Right cardiac atrium (tissue), 5 donors: Measurements from ENCODE around the gene SLC6A2. TPM values are rescaled to one million over a fixed set of nuclear protein-coding genes. Genes with fewer than 3 reads are reported as not detected.

Source experiments
- ATAC-seq, 2 donors: fragments of 200-7000 bp; cut with Tn5 transposase; one replicate each; pipeline versions ENCODE4 v1.8.0 to v1.9.1; 2020; ENCODE audit warnings: moderate library complexity in 2 of 2, mild to moderate bottlenecking in 1 of 2
- DNase-seq, 3 donors: peaks; one replicate each; pipeline ENCODE4 v3.0.0-alpha.2; 2020
- H3K27ac ChIP-seq: one replicate; pipeline ENCODE4 v1.5.1; 2013; ENCODE audit warnings: mild to moderate bottlenecking, low read length, control low read depth, moderate library complexity
- H3K27me3 ChIP-seq: one replicate; pipeline ENCODE4 v1.6.1; 2013; ENCODE audit not compliant: control insufficient read depth, insufficient read depth
- H3K4me1 ChIP-seq: one replicate; pipeline ENCODE4 v1.6.1; 2013; ENCODE audit warnings: low read length; ENCODE audit not compliant: control insufficient read depth, insufficient read depth
- H3K4me3 ChIP-seq: one replicate; pipeline ENCODE4 v1.5.1; 2013; ENCODE audit warnings: low read length, control low read depth
- H3K9me3 ChIP-seq: one replicate; pipeline ENCODE4 v1.6.1; 2013; ENCODE audit warnings: low read length; ENCODE audit not compliant: control insufficient read depth
- WGBS: extraction: QIAGEN DNeasy Blood & Tissue Kit; methylation state at CpG from one replicate; pipeline ENCODE4 v1.1.7; 2013; 5-methylcytosine and 5-hydroxymethylcytosine counted together
- intact Hi-C, 4 donors: fragments of 100-400 bp; cut with DNase I; formaldehyde crosslinking; loops; one replicate each; pipeline versions ENCODE4 v1.11.0 to v1.14.0; 2022 to 2023
- polyA plus RNA-seq: library from polyadenylated mRNA; stranded (reverse); fragments of 200-250 nt; gene quantifications from one replicate; pipeline ENCODE4 v1.2.3, GENCODE V29; 2013
- total RNA-seq, 4 donors: library from RNA; stranded (reverse); fragmentation: NEBNext Ultra II Directional; extraction: Animal tissue kit (Norgen Biotek cat#: 25700); gene quantifications; one replicate each; pipeline ENCODE4 v1.2.1, GENCODE V29; 2021
- donor health status: healthy with polysubstance abuse.
- donor health status: DM: no; HTN: yes; CAD: no.
- donor health status: DM: no; HTN: no; CAD: no.
- donor health status: DM: no; HTN: yes; CAD: no; lungs with severe emphysema.
- donor health status: DM: yes; HTN: yes; CAD: no.

The SLC6A2 gene
- total and polyA plus RNA-seq, 5 donors = not detected

GRCh38 chr16:55678161-55678821 lies 22.5 kb downstream of the SLC6A2 start:
- H3K4me3 ChIP-seq = no peak overlapping the region
- H3K27ac ChIP-seq = no peak overlapping the region
- ATAC-seq = peak; percentile 74 to 87
- no peaks in the 10 kb centered on the region for H3K4me1 ChIP-seq
- peak; percentile 55 to 78 (median 74) for DNase-seq
- intact Hi-C loops = no loop called here
- 57% methylated on average over 7 of the region's 7 CpGs for WGBS
- H3K27me3 ChIP-seq = no peaks in the 10 kb centered on the region
- H3K9me3 ChIP-seq = no peaks in the 10 kb centered on the region

GRCh38 chr16:55682086-55682485 lies 26.3 kb downstream of the SLC6A2 start:
- Histone ChIP-seq H3K4me1 (no peaks in the 10 kb centered on the region), H3K27ac (no peak overlapping the region), H3K27me3 (no peaks in the 10 kb centered on the region), H3K9me3 (no peaks in the 10 kb centered on the region), H3K4me3 (no peak overlapping the region)
- intact Hi-C loops = no loop called here
- 95% methylated on average over 7 of the region's 7 CpGs for WGBS
- no peak for ATAC-seq
- DNase-seq = no peak

- WGBS = 94% methylated on average over 1 of the region's 1 CpG
- Histone ChIP-seq H3K9me3 (no peaks in the 10 kb centered on the region), H3K27ac (no peak overlapping the region), H3K4me1 (no peaks in the 10 kb centered on the region), H3K27me3 (no peaks in the 10 kb centered on the region), H3K4me3 (no peak overlapping the region)
- DNase-seq (no peak), ATAC-seq (no peak)
- intact Hi-C loops = no loop called here
Measured at GRCh38 chr16:55685973-55686372, 30.2 kb downstream of the SLC6A2 start.

GRCh38 chr16:55686671-55687070 lies 30.9 kb downstream of the SLC6A2 start:
- intact Hi-C loops = no loop called here
- no peaks in the 10 kb centered on the region for H3K27me3 ChIP-seq
- ATAC-seq = no peak

GRCh38 chr16:55687802-55688201 lies 32.0 kb downstream of the SLC6A2 start:
- intact Hi-C loops = no loop called here
- Histone ChIP-seq H3K27me3 (no peaks in the 10 kb centered on the region), H3K4me3 (no peak overlapping the region), H3K9me3 (no peaks in the 10 kb centered on the region), H3K4me1 (no peaks in the 10 kb centered on the region), H3K27ac (no peak overlapping the region)
- DNase-seq (no peak), ATAC-seq (no peak)
- 74% methylated on average over 2 of the region's 2 CpGs for WGBS

More at GRCh38 chr16:55686671-55687070, 30.9 kb downstream of the SLC6A2 start:
- H3K27ac ChIP-seq = no peak overlapping the region
- H3K4me1 ChIP-seq = no peaks in the 10 kb centered on the region
- no peaks in the 10 kb centered on the region for H3K9me3 ChIP-seq
- 90% methylated on average over 1 of the region's 1 CpG for WGBS
- DNase-seq = no peak
- H3K4me3 ChIP-seq = no peak overlapping the region

- DNase-seq = no peak
- H3K4me1 ChIP-seq = no peaks in the 10 kb centered on the region
- H3K9me3 ChIP-seq = no peaks in the 10 kb centered on the region
- WGBS = 48% methylated on average over 1 of the region's 1 CpG
- no peak overlapping the region for H3K4me3 ChIP-seq
- intact Hi-C loops = no loop called here
- no peaks in the 10 kb centered on the region for H3K27me3 ChIP-seq
- ATAC-seq = no peak
- H3K27ac ChIP-seq = no peak overlapping the region
Measured at GRCh38 chr16:55690841-55691240, 35.1 kb downstream of the SLC6A2 start.

- ATAC-seq (no peak), DNase-seq (no peak)
- H3K9me3 ChIP-seq = no peaks in the 10 kb centered on the region
- WGBS = 94% methylated on average over 12 of the region's 12 CpGs
- intact Hi-C loops = no loop called here
- H3K27ac ChIP-seq = no peak overlapping the region
- no peaks in the 10 kb centered on the region for H3K27me3 ChIP-seq
- H3K4me1 ChIP-seq = no peaks in the 10 kb centered on the region
- no peak overlapping the region for H3K4me3 ChIP-seq
Measured at GRCh38 chr16:55691771-55692170, 36.0 kb downstream of the SLC6A2 start.

- Histone ChIP-seq H3K9me3 (no peaks in the 10 kb centered on the region), H3K27me3 (no peaks in the 10 kb centered on the region), H3K27ac (no peak overlapping the region), H3K4me1 (no peaks in the 10 kb centered on the region), H3K4me3 (no peak overlapping the region)
- intact Hi-C loops = no loop called here
- DNase-seq (no peak), ATAC-seq (no peak)
- WGBS = 92% methylated on average over 5 of the region's 5 CpGs
Measured at GRCh38 chr16:55695595-55695994, 39.8 kb downstream of the SLC6A2 start.

GRCh38 chr16:55697867-55698266 lies 42.1 kb downstream of the SLC6A2 start:
- WGBS = 69% methylated on average over 7 of the region's 7 CpGs
- no peak overlapping the region for H3K4me3 ChIP-seq
- DNase-seq (no peak), ATAC-seq (no peak)
- no peak overlapping the region for H3K27ac ChIP-seq
- no peaks in the 10 kb centered on the region for H3K4me1 ChIP-seq
- no peaks in the 10 kb centered on the region for H3K9me3 ChIP-seq
- no peaks in the 10 kb centered on the region for H3K27me3 ChIP-seq
- intact Hi-C loops = no loop called here

- no peaks in the 10 kb centered on the region for H3K9me3 ChIP-seq
- WGBS = 84% methylated on average over 6 of the region's 6 CpGs
- DNase-seq = no peak
- ATAC-seq = no peak
- intact Hi-C loops = no loop called here
- H3K27me3 ChIP-seq = no peaks in the 10 kb centered on the region
- no peak overlapping the region for H3K4me3 ChIP-seq
- no peak overlapping the region for H3K27ac ChIP-seq
- H3K4me1 ChIP-seq = no peaks in the 10 kb centered on the region
Measured at GRCh38 chr16:55698331-55698730, 42.5 kb downstream of the SLC6A2 start.

- H3K4me3 ChIP-seq = no peak overlapping the region
- no peak overlapping the region for H3K27ac ChIP-seq
- no peak for ATAC-seq
- H3K4me1 ChIP-seq = no peaks in the 10 kb centered on the region
- H3K27me3 ChIP-seq = no peaks in the 10 kb centered on the region
- H3K9me3 ChIP-seq = no peaks in the 10 kb centered on the region
- no peak for DNase-seq
- intact Hi-C loops = no loop called here
Measured at GRCh38 chr16:55698946-55699345, 43.2 kb downstream of the SLC6A2 start.

- no peaks in the 10 kb centered on the region for H3K4me1 ChIP-seq
- no peaks in the 10 kb centered on the region for H3K9me3 ChIP-seq
- ATAC-seq (no peak), DNase-seq (no peak)
- WGBS = 83% methylated on average over 3 of the region's 3 CpGs
- intact Hi-C loops = loop anchor here (5.0 to 10.0 kb wide), 4 partner anchors 155 to 237 kb away; no protein-coding TSS in a partner anchor
- H3K27me3 ChIP-seq = no peaks in the 10 kb centered on the region
- no peak overlapping the region for H3K27ac ChIP-seq
- H3K4me3 ChIP-seq = no peak overlapping the region
Measured at GRCh38 chr16:55699616-55700015, 43.8 kb downstream of the SLC6A2 start.
